ENCODE data around the gene SLC6A3. TPM values are rescaled to one million over a fixed set of nuclear protein-coding genes. Genes with fewer than 3 reads are reported as not detected.

SLC6A3 gene
- total RNA-seq, 1 experiment from 2014 or later: not detected

- TF ChIP-seq CTCF (IDR thresholded peaks at IDR 0.05; ENCODE audit: insufficient read depth in 1 of 2, low read depth in 1 of 2, low read length in 1 of 2, severe bottlenecking in 1 of 2, unreplicated experiment in 1 of 2): no peak
- H3K4me3 ChIP-seq (ENCODE audit: low read depth, low read length): no peak overlapping the region
- H3K9me3 Mint-ChIP-seq (ENCODE audit: unreplicated experiment): no peaks in the 10 kb centered on the region
- no peaks in the 10 kb centered on the region for H3K4me1 ChIP-seq
- no peak overlapping the region for H3K27ac Mint-ChIP-seq (ENCODE audit: unreplicated experiment)
- no peaks in the 10 kb centered on the region for H3K9me3 ChIP-seq
- peaks cover 26% of the 10 kb centered on the region for H3K36me3 Mint-ChIP-seq (ENCODE audit: insufficient read depth, unreplicated experiment)
- BruUV-seq (replicated peaks): no TSS peak
- peaks cover 2% of the 10 kb centered on the region; the same call in 1 of the 2 replicates for H3K36me3 ChIP-seq (ENCODE audit: control insufficient read depth, insufficient read depth, low read length)
- intact Hi-C loops (cut with micrococcal nuclease; ENCODE audit: unreplicated experiment): no loop called here
- DNase-seq: no peak
- ChIA-PET CTCF (no interaction called here), POLR2A (no interaction called here)
- no peak overlapping the region for H3K4me3 Mint-ChIP-seq (ENCODE audit: unreplicated experiment)
- H3K27me3 ChIP-seq (replicated peaks; ENCODE audit: control insufficient read depth, insufficient read depth, low read length): no peaks in the 10 kb centered on the region
- no peaks in the 10 kb centered on the region for H3K4me1 Mint-ChIP-seq (ENCODE audit: low read depth, unreplicated experiment)
- H3K27me3 Mint-ChIP-seq (ENCODE audit: insufficient read depth, unreplicated experiment): no peaks in the 10 kb centered on the region
Measured at GRCh38 chr5:1474866-1475543, 29.8 kb upstream of the SLC6A3 start.

- peak in 1 of 2 experiments; percentile 34 for DNase-seq
- no peak overlapping the region for H3K27ac Mint-ChIP-seq (ENCODE audit: unreplicated experiment)
- no peaks in the 10 kb centered on the region for H3K9me3 ChIP-seq
- no peaks in the 10 kb centered on the region for H3K9me3 Mint-ChIP-seq (ENCODE audit: unreplicated experiment)
- H3K4me3 ChIP-seq (ENCODE audit: low read depth, low read length): no peak overlapping the region
- H3K36me3 ChIP-seq (ENCODE audit: control insufficient read depth, insufficient read depth, low read length): peaks cover 2% of the 10 kb centered on the region; the same call in 1 of the 2 replicates
- TF ChIP-seq CTCF (IDR thresholded peaks at IDR 0.05; ENCODE audit: insufficient read depth in 1 of 2, low read depth in 1 of 2, low read length in 1 of 2, severe bottlenecking in 1 of 2, unreplicated experiment in 1 of 2): no peak
- no peaks in the 10 kb centered on the region for H3K4me1 ChIP-seq
- no peaks in the 10 kb centered on the region for H3K27me3 ChIP-seq (replicated peaks; ENCODE audit: control insufficient read depth, insufficient read depth, low read length)
- POLR2A ChIA-PET: no interaction called here
- no TSS peak for BruUV-seq (replicated peaks)
- CTCF ChIA-PET: no interaction called here
- no peaks in the 10 kb centered on the region for H3K27me3 Mint-ChIP-seq (ENCODE audit: insufficient read depth, unreplicated experiment)
- H3K4me1 Mint-ChIP-seq (ENCODE audit: low read depth, unreplicated experiment): no peaks in the 10 kb centered on the region
- H3K4me3 Mint-ChIP-seq (ENCODE audit: unreplicated experiment): no peak overlapping the region
- intact Hi-C loops (cut with micrococcal nuclease; ENCODE audit: unreplicated experiment): no loop called here
- peaks cover 26% of the 10 kb centered on the region for H3K36me3 Mint-ChIP-seq (ENCODE audit: insufficient read depth, unreplicated experiment)
Measured at GRCh38 chr5:1474183-1474839, 29.1 kb upstream of the SLC6A3 start.

DNA sequence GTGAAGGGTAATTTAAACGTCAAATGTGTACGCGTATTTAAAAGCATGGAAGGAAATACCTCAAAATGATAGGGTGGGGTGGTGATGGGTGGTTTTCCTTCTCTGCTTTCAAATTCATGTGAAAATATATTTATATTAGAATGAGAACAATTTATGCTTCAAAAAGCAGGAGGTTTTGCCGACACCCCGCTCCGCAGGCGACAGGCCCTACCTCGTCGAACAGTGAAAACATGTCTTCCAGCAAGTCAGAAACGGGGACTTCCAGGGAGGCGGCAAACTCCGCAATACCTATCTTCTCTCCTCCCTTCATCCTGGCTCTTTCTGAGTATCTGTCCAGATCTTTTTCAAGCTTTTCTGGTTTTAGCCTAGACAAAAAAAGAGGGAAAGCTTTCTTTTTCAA, 28.5 kb upstream of the SLC6A3 start:
- no peak for DNase-seq
- peaks cover 32% of the 10 kb centered on the region for H3K36me3 Mint-ChIP-seq (ENCODE audit: insufficient read depth, unreplicated experiment)
- BruUV-seq (replicated peaks): no TSS peak
- Histone ChIP-seq H3K36me3 (ENCODE audit: control insufficient read depth, insufficient read depth, low read length) (peaks cover 2% of the 10 kb centered on the region; the same call in 1 of the 2 replicates), H3K27me3 (replicated peaks; ENCODE audit: control insufficient read depth, insufficient read depth, low read length) (no peaks in the 10 kb centered on the region), H3K4me3 (ENCODE audit: low read depth, low read length) (no peak overlapping the region), H3K4me1 (no peaks in the 10 kb centered on the region), H3K9me3 (no peaks in the 10 kb centered on the region)
- ChIA-PET CTCF (no interaction called here), POLR2A (no interaction called here)
- no peak overlapping the region for H3K27ac Mint-ChIP-seq (ENCODE audit: unreplicated experiment)
- no peak overlapping the region for H3K4me3 Mint-ChIP-seq (ENCODE audit: unreplicated experiment)
- no peaks in the 10 kb centered on the region for H3K27me3 Mint-ChIP-seq (ENCODE audit: insufficient read depth, unreplicated experiment)
- H3K9me3 Mint-ChIP-seq (ENCODE audit: unreplicated experiment): no peaks in the 10 kb centered on the region
- H3K4me1 Mint-ChIP-seq (ENCODE audit: low read depth, unreplicated experiment): no peaks in the 10 kb centered on the region
- intact Hi-C loops (cut with micrococcal nuclease; ENCODE audit: unreplicated experiment): no loop called here
- TF ChIP-seq CTCF (IDR thresholded peaks at IDR 0.05; ENCODE audit: insufficient read depth in 1 of 2, low read depth in 1 of 2, low read length in 1 of 2, severe bottlenecking in 1 of 2, unreplicated experiment in 1 of 2): no peak

Measured in Caco-2 (cell line).